Mononuclear cell (primary cell): Measurements from ENCODE around the gene CENPK. TPM values are rescaled to one million over a fixed set of nuclear protein-coding genes. Genes with fewer than 3 reads are reported as not detected.
A peak's percentile ranks its signal among the peaks of the same experiment; 100 is the strongest.

Source experiments
- H3K27me3 ChIP-seq: 2 replicates; pipeline ENCODE4 v1.6.0; 2011; ENCODE audit warnings: low read length, control low read depth; ENCODE audit not compliant: insufficient read depth
- H3K4me1 ChIP-seq: 2 replicates; pipeline ENCODE4 v1.5.1; 2011; ENCODE audit warnings: mild to moderate bottlenecking, low read length, control low read depth; ENCODE audit not compliant: insufficient read depth
- H3K4me3 ChIP-seq: 2 replicates; pipeline ENCODE4 v1.5.1; 2011; ENCODE audit warnings: mild to moderate bottlenecking, low read length, moderate library complexity
- H3K9me3 ChIP-seq: 2 replicates; pipeline ENCODE4 v1.5.1; 2011; ENCODE audit warnings: low read depth, mild to moderate bottlenecking, control low read depth, low read length
- total RNA-seq: library from RNA; depleted of rRNA; stranded (reverse); fragments of >200 nt; gene quantifications from one replicate; pipeline ENCODE4 v1.2.3, GENCODE V29; 2012

CENPK gene
- total RNA-seq, 1 donor, result 7.9 TPM

GRCh38 chr5:65482296-65482735 is 80.7 kb downstream of the CENPK start:
- H3K4me3 ChIP-seq, result peak overlapping the region; percentile 79
- H3K4me1 ChIP-seq, result peaks cover 16% of the 10 kb centered on the region
- H3K9me3 ChIP-seq, result no peaks in the 10 kb centered on the region
- H3K27me3 ChIP-seq, result peaks cover 18% of the 10 kb centered on the region

DNA sequence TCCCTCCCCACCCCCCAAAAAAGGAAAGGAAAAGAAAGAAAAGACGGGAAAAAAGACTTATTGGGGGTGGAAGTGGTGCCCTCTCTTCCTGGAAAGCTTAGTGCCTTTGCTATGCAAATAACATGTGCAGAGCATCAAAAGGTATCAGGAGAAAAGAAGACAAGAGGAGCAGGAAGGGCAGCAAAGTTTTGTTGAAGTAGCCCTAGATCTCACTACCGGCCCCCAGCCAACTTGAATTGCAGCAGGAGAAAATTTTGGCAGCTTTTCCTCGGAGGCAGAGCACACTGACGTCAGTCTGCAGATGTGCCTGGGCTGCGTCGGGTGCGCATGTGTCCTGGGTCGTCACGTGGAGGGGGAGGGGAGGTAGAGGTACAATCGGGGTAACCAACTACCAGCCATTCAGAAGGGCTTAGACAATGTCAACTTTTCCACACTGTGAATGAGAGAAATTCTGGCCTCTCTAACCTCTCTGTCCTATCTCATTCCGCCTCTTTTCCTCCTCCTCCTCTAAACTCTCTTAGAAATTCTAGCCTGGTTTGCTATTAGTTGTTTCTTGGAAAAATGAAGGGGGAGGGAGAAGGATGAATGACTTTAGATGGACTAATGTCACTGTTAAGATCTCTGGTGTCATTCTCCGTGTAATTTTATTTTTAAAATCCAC is 81.2 kb downstream of the CENPK start, which contains the start of gene ADAMTS6:
Gene ADAMTS6 (minus strand): TSS at position 286 of the 661 bp plus-strand sequence. CDS start 8,247 bp downstream, outside the sequence.
- Histone ChIP-seq H3K4me1 (peaks cover 16% of the 10 kb centered on the region), H3K4me3 (peak within 1 kb of the TSS; percentile 79), H3K9me3 (no peaks in the 10 kb centered on the region), H3K27me3 (peaks cover 18% of the 10 kb centered on the region)

DNA sequence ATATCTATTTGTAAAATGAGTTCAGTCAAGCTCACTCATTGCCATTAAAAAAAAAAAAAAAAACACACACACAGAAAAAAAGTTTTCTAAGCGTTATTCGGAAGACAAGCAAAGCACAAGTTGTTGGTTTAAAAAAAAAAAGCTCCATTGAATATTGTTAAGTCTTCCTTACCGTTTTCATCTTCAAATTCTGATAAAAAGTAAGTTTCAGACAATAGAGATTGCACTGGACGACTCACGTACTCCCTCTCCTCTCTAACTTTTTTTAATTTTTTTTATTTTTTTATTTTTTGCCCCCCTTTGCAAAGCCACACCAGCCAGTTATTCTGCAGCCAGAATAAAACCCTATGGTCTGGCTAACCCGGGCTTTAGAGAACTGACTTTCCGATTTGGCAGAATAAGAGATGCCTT is 81.8 kb downstream of the CENPK start:
- Histone ChIP-seq H3K4me3 (peak overlapping the region; percentile 79), H3K9me3 (no peaks in the 10 kb centered on the region), H3K4me1 (peaks cover 16% of the 10 kb centered on the region), H3K27me3 (peaks cover 18% of the 10 kb centered on the region)

- Histone ChIP-seq H3K9me3 (no peaks in the 10 kb centered on the region), H3K27me3 (peaks cover 18% of the 10 kb centered on the region), H3K4me1 (peaks cover 16% of the 10 kb centered on the region), H3K4me3 (peak overlapping the region; percentile 37)
Measured at GRCh38 chr5:65480306-65480865, 82.6 kb downstream of the CENPK start.

DNA sequence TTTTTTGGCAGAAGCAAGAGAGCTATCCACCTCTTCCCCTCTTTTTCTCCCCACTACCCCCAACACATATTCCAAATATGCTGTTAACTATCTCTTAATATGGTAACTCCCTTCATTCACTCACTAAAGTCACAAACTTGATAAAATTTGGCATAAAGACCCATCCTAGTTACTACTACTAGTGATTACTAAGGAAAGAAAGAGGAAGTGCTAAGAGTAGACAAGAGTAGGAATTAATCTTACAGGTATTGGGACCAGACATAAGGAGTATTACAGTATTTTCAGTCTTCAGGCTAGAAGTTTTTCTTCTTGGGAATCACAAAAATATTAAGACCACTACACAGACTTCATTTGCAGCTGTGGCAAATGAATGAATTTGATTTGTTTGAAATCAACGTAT is 83.4 kb downstream of the CENPK start:
- Histone ChIP-seq H3K9me3 (no peaks in the 10 kb centered on the region), H3K4me3 (no peak overlapping the region), H3K27me3 (peaks cover 18% of the 10 kb centered on the region), H3K4me1 (peaks cover 16% of the 10 kb centered on the region)

GRCh38 chr5:65478336-65478735 is 84.6 kb downstream of the CENPK start:
- Histone ChIP-seq H3K4me1 (peaks cover 16% of the 10 kb centered on the region), H3K27me3 (peaks cover 18% of the 10 kb centered on the region), H3K9me3 (no peaks in the 10 kb centered on the region), H3K4me3 (no peak overlapping the region)

GRCh38 chr5:65475895-65476294 is 87.1 kb downstream of the CENPK start:
- Histone ChIP-seq H3K4me1 (peaks cover 9% of the 10 kb centered on the region), H3K4me3 (no peak overlapping the region), H3K27me3 (peaks cover 15% of the 10 kb centered on the region), H3K9me3 (no peaks in the 10 kb centered on the region)

DNA sequence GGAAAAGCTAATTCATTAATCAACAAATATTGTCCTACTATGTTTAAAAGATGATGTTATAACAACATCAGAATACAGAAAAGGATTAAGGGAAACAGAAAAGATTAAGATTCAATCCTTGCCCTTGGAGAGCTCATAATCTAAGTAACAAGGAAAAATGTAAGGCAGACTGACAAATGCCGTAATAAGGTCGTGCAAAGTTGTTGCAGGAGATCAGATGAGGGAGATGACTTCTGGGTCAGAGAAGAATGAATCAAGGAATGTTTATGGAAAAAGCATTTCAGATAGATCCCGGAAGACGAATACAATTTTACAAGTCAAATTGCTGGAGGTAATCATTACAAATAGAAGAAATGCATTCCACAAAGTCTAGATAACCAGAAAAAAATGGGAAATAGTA is 87.6 kb downstream of the CENPK start:
- Histone ChIP-seq H3K4me3 (no peak overlapping the region), H3K9me3 (no peaks in the 10 kb centered on the region), H3K4me1 (peaks cover 5% of the 10 kb centered on the region), H3K27me3 (peaks cover 10% of the 10 kb centered on the region)

DNA sequence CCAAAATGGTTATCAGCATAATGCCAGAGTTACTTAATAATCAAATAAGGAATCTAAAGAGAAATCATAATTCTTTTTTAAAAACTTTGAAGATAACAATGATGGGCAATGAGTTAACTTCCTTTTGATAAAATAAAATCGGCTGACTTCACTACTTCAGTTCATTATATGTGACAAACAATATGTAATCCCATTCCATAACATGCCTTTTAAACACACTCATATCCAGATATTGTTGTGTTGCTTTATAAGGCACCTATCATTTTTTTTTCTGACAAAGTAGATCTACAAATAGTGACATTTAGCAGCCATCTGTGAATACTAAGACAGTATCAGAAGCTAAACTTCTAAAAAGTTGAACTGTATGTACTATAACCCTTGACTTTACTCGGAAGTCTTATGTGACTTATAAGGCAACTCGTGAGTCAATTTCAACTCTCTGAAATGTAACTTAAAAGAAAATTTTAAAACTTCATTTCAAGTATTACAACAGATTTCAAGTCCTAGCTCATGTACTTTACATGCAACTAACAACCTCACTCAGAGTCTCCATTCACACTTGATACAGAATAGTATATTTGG is 88.7 kb downstream of the CENPK start:
- Histone ChIP-seq H3K4me3 (no peak overlapping the region), H3K9me3 (no peaks in the 10 kb centered on the region), H3K27me3 (no peaks in the 10 kb centered on the region), H3K4me1 (no peaks in the 10 kb centered on the region)

DNA sequence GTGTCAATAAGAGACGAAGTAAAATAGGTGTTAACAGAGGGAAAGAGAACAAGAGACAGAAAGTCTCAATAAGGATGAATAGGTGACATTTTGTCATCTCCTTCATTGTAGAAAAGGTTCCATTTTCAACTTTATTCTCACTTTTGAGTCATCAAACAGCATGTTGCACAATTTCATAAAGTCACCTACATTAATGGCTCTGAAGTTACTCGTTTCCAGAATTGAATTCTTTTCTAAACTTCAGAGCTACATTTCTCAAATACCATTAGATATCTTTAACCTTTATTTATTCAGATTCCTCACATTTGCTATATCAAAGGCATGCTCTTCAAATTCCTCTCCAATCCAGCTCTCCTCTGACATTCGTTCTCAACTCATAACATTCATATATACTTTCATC is 94.3 kb downstream of the CENPK start:
- no peaks in the 10 kb centered on the region for H3K27me3 ChIP-seq
- no peaks in the 10 kb centered on the region for H3K4me1 ChIP-seq
- no peaks in the 10 kb centered on the region for H3K9me3 ChIP-seq
- H3K4me3 ChIP-seq, result no peak overlapping the region

Other genes starting within 250 kb of the CENPK start
- gene ADAMTS6, start 81.2 kb downstream of the CENPK start, total RNA-seq, result 4.9 TPM
- 184 TPM for gene PPWD1, start 128 bp upstream of the CENPK start, total RNA-seq
- gene TRIM23, start 61.2 kb upstream of the CENPK start, total RNA-seq, result 57.2 TPM
- gene SHLD3, start 61.9 kb upstream of the CENPK start, total RNA-seq, result 35.8 TPM
- 20.8 TPM for gene TRAPPC13, start 61.9 kb upstream of the CENPK start, total RNA-seq
- 68.0 TPM for gene SGTB, start 158.9 kb upstream of the CENPK start, total RNA-seq
- 3.3 TPM for gene NLN, start 159.0 kb upstream of the CENPK start, total RNA-seq